ENCODE measurements around the gene RAB15.

DNA sequence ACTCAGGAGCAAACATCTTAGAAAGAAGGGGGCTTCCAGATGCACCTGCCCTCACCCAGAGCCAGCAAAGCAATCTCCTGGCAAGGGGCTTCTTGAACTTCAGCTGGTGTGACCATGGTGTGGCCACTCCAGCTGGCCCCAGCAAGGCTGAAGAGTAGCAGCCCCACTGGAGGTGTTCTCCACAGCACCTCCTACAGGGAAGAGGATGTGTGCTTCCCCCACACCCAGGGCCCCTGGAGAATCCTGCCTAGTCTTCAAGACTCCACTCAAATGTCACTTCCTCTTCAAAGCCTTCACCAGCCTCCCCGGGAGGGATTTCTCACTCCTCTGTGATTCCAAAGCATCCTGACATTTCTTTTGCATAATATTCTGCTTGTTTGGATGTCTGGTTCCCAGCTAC, 8.5 kb downstream of the RAB15 start:
- TF ChIP-seq, protein P1, sequence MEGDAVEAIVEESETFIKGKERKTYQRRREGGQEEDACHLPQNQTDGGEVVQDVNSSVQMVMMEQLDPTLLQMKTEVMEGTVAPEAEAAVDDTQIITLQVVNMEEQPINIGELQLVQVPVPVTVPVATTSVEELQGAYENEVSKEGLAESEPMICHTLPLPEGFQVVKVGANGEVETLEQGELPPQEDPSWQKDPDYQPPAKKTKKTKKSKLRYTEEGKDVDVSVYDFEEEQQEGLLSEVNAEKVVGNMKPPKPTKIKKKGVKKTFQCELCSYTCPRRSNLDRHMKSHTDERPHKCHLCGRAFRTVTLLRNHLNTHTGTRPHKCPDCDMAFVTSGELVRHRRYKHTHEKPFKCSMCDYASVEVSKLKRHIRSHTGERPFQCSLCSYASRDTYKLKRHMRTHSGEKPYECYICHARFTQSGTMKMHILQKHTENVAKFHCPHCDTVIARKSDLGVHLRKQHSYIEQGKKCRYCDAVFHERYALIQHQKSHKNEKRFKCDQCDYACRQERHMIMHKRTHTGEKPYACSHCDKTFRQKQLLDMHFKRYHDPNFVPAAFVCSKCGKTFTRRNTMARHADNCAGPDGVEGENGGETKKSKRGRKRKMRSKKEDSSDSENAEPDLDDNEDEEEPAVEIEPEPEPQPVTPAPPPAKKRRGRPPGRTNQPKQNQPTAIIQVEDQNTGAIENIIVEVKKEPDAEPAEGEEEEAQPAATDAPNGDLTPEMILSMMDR (IDR thresholded peaks at IDR 0.05): no peak
- no peak for TF ChIP-seq POLR2A (IDR thresholded peaks at IDR 0.05)
- no peak for TF ChIP-seq EP300 (IDR thresholded peaks at IDR 0.05)
- no peak for TF ChIP-seq POLR2AphosphoS5 (IDR thresholded peaks at IDR 0.05)

Measured in gastroesophageal sphincter (tissue), 3 donors.